Measurements from ENCODE around the gene CHCHD4. TPM values are rescaled to one million over a fixed set of nuclear protein-coding genes. Genes with fewer than 3 reads are reported as not detected.

The CHCHD4 gene
- total and polyA plus RNA-seq, 2 experiments from 2014 or later = 31.1 to 39.2 TPM

DNA sequence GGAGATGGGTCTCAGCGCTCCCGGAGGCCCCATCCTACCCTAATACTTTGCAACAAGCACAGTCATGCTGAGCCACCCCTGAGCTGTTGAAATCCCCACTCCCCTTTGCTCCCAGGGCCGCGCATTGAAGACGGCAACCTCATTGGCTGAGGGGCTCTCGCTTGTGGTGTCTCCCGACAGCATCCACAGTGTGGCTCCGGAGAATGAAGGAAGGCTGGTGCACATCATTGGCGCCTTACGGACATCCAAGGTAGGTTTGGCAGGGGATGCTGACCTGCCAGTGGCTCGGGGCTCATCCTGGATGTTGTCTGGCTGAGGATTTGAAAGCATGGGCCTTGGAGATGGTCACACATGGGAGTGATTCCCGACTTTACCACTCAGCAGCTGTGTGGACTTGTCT lies 6.0 kb upstream of the CHCHD4 start (continued):
- TF ChIP-seq ZNF462 (CRISPR knock-in tag; IDR thresholded peaks at IDR 0.05) (no peak), CREB1 (CRISPR knock-in tag; IDR thresholded peaks at IDR 0.05; ENCODE audit: low read depth) (no peak), EZH2 (IDR thresholded peaks at IDR 0.05; ENCODE audit: low read depth, unreplicated experiment) (no peak), STAT1 (IDR thresholded peaks at IDR 0.05; ENCODE audit: unreplicated experiment) (no peak), ZNF114 (CRISPR knock-in tag; IDR thresholded peaks at IDR 0.05) (no peak), REST (IDR thresholded peaks at IDR 0.05; ENCODE audit: unreplicated experiment) (no peak), EZH2phosphoT487 (IDR thresholded peaks at IDR 0.05; ENCODE audit: unreplicated experiment) (no peak), NANOG (IDR thresholded peaks at IDR 0.05; ENCODE audit: borderline replicate concordance) (no peak)
- TF ChIP-seq, protein P1, sequence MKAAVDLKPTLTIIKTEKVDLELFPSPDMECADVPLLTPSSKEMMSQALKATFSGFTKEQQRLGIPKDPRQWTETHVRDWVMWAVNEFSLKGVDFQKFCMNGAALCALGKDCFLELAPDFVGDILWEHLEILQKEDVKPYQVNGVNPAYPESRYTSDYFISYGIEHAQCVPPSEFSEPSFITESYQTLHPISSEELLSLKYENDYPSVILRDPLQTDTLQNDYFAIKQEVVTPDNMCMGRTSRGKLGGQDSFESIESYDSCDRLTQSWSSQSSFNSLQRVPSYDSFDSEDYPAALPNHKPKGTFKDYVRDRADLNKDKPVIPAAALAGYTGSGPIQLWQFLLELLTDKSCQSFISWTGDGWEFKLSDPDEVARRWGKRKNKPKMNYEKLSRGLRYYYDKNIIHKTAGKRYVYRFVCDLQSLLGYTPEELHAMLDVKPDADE (IDR thresholded peaks at IDR 0.05) = no peak

Data from GM23338 (cell line).